NB4 (cell line): Measurements from ENCODE around the gene DTHD1.

Experiments used
- POLR2A ChIP-seq: IDR thresholded peaks from 2 replicates; pipeline ENCODE4 v1.6.1; 2011; ENCODE audit warnings: mild to moderate bottlenecking; ENCODE audit not compliant: insufficient read length; ENCODE audit errors: extremely low read depth
- TF ChIP-seq, protein P1 (sequence below): IDR thresholded peaks from one replicate; pipeline ENCODE4 v1.5.1; 2012; ENCODE audit warnings: low read depth, low read length

DNA sequence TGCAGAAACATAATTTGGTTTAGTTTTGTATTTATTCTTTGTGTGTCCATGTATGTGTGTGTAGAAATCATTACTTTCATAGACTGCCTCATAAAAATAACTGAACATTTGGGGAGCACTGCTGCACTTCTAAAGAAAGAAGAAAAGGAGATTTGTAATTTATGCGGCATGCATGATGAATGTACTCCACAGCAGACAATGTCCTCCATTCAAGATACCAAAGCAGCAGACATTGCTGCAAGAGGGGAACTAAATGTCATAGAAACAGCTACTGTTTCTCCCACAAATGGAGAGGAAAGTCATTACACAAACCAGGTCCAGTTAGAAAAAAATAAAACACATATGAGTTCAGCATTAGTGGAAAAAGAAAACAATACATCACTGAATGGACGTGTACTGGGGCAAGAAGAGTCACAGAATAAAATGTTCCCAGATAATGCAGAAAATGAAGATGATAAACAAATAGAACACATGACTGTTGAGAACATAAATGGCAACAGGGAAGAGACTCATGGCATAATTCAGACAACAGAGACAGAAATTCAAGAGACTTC lies 2.6 kb downstream of the DTHD1 start:
- TF ChIP-seq, protein P1, sequence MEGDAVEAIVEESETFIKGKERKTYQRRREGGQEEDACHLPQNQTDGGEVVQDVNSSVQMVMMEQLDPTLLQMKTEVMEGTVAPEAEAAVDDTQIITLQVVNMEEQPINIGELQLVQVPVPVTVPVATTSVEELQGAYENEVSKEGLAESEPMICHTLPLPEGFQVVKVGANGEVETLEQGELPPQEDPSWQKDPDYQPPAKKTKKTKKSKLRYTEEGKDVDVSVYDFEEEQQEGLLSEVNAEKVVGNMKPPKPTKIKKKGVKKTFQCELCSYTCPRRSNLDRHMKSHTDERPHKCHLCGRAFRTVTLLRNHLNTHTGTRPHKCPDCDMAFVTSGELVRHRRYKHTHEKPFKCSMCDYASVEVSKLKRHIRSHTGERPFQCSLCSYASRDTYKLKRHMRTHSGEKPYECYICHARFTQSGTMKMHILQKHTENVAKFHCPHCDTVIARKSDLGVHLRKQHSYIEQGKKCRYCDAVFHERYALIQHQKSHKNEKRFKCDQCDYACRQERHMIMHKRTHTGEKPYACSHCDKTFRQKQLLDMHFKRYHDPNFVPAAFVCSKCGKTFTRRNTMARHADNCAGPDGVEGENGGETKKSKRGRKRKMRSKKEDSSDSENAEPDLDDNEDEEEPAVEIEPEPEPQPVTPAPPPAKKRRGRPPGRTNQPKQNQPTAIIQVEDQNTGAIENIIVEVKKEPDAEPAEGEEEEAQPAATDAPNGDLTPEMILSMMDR: no peak
- TF ChIP-seq POLR2A: no peak
